Upper lobe of left lung (tissue), 4 donors: ENCODE measurements around the gene PLA2G15.

Source experiments
- POLR2A ChIP-seq, 4 donors: fragments of 450-650 bp; IDR thresholded peaks; one replicate each; pipeline ENCODE4 v1.5.1; 2016 to 2017; ENCODE audit warnings: antibody characterized with exemption in 4 of 4, mild to moderate bottlenecking in 2 of 4
- TF ChIP-seq, protein P1 (sequence below), 6 experiments: fragments of 450-650 bp in 4 of 6; fragments of 200-600 bp in 2 of 6; sonication (generic) in 2 of 6; IDR thresholded peaks; one replicate each; pipeline ENCODE4 v1.5.1; 2016 to 2019; ENCODE audit warnings: antibody characterized with exemption in 6 of 6

DNA sequence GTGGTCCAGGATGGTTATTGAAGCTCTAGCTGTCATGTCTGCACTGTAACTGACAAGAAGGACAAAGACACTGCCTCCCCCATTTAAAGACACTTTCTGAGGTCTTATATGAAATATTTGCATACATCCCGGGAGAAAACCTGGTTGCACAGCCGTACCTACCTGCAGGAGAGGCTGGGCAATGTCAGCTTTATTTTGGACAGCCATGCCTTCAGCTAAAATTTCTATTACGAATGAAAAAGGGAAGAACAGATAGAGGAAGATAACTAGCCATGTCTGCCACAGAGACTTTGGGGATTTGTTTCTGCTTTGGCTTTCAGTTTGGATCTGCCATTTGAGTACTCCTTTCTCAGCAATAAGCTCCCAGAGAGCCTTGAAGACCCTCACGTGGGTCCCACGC is 38.2 kb downstream of the PLA2G15 start:
- TF ChIP-seq, protein P1, sequence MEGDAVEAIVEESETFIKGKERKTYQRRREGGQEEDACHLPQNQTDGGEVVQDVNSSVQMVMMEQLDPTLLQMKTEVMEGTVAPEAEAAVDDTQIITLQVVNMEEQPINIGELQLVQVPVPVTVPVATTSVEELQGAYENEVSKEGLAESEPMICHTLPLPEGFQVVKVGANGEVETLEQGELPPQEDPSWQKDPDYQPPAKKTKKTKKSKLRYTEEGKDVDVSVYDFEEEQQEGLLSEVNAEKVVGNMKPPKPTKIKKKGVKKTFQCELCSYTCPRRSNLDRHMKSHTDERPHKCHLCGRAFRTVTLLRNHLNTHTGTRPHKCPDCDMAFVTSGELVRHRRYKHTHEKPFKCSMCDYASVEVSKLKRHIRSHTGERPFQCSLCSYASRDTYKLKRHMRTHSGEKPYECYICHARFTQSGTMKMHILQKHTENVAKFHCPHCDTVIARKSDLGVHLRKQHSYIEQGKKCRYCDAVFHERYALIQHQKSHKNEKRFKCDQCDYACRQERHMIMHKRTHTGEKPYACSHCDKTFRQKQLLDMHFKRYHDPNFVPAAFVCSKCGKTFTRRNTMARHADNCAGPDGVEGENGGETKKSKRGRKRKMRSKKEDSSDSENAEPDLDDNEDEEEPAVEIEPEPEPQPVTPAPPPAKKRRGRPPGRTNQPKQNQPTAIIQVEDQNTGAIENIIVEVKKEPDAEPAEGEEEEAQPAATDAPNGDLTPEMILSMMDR (IDR thresholded peaks at IDR 0.05), result no peak
- TF ChIP-seq POLR2A (IDR thresholded peaks at IDR 0.05), result no peak
